Measurements from ENCODE around the gene COL27A1. TPM values are rescaled to one million over a fixed set of nuclear protein-coding genes. Genes with fewer than 3 reads are reported as not detected.

COL27A1 gene
- polyA plus RNA-seq, 5 donors = 117 to 182 (median 145) TPM

- no peak for DNase-seq
Measured at GRCh38 chr9:114223564-114224246, 68.4 kb downstream of the COL27A1 start.

GRCh38 chr9:114224247-114224610 is 68.9 kb downstream of the COL27A1 start:
- no peak for DNase-seq

GRCh38 chr9:114225561-114226212 is 70.3 kb downstream of the COL27A1 start:
- DNase-seq = no peak

- no peak for DNase-seq
Measured at GRCh38 chr9:114226246-114227055, 71.1 kb downstream of the COL27A1 start.

- no peak for DNase-seq
Measured at GRCh38 chr9:114227288-114228015, 72.1 kb downstream of the COL27A1 start.

GRCh38 chr9:114228016-114228808 is 72.9 kb downstream of the COL27A1 start:
- no peak for DNase-seq

- no peak for DNase-seq
Measured at GRCh38 chr9:114229295-114229694, 74.0 kb downstream of the COL27A1 start.

- DNase-seq = no peak
Measured at GRCh38 chr9:114230068-114230467, 74.7 kb downstream of the COL27A1 start.

- no peak for DNase-seq
Measured at GRCh38 chr9:114231273-114231672, 75.9 kb downstream of the COL27A1 start.

- DNase-seq = no peak
Measured at GRCh38 chr9:114231719-114232449, 76.5 kb downstream of the COL27A1 start.

- DNase-seq = peak; percentile 43 to 58
Measured at GRCh38 chr9:114233491-114234185, 78.3 kb downstream of the COL27A1 start.

GRCh38 chr9:114235033-114235661 is 79.8 kb downstream of the COL27A1 start:
- no peak for DNase-seq

- DNase-seq = no peak
Measured at GRCh38 chr9:114236391-114237138, 81.2 kb downstream of the COL27A1 start.

GRCh38 chr9:114237247-114237646 is 81.9 kb downstream of the COL27A1 start:
- DNase-seq = no peak

- DNase-seq = no peak
Measured at GRCh38 chr9:114237781-114238180, 82.4 kb downstream of the COL27A1 start.

- DNase-seq = no peak
Measured at GRCh38 chr9:114238472-114238871, 83.1 kb downstream of the COL27A1 start.

- no peak for DNase-seq
Measured at GRCh38 chr9:114238891-114239875, 83.8 kb downstream of the COL27A1 start.
